Ishikawa (cell line): Measurements from ENCODE around the gene RTKN.

ENCODE experiments used
- CEBPB ChIP-seq: IDR thresholded peaks from 2 replicates; pipeline ENCODE4 v1.6.1; 2012
- CREB1 ChIP-seq: IDR thresholded peaks from 2 replicates; pipeline ENCODE4 v1.6.1; 2012; ENCODE audit warnings: low read depth
- EP300 ChIP-seq: IDR thresholded peaks from 2 replicates; pipeline ENCODE4 v1.6.1; 2012; ENCODE audit warnings: borderline replicate concordance
- NFIC ChIP-seq: IDR thresholded peaks from 2 replicates; pipeline ENCODE4 v1.6.1; 2012
- TAF1 ChIP-seq: IDR thresholded peaks from 2 replicates; pipeline ENCODE4 v1.6.1; 2012; ENCODE audit warnings: low read depth, mild to moderate bottlenecking
- TCF12 ChIP-seq: IDR thresholded peaks from 2 replicates; pipeline ENCODE4 v1.6.1; 2012; ENCODE audit warnings: low read depth
- ZBTB7A ChIP-seq: IDR thresholded peaks from 2 replicates; pipeline ENCODE4 v1.6.1; 2012; ENCODE audit warnings: low read depth
- TF ChIP-seq, protein P1 (sequence below): IDR thresholded peaks from 2 replicates; pipeline ENCODE4 v1.6.1; 2012
- TF ChIP-seq, protein P2 (sequence below): IDR thresholded peaks from 2 replicates; pipeline ENCODE4 v1.6.1; 2012; ENCODE audit warnings: low read depth, mild to moderate bottlenecking

- no peak for TF ChIP-seq EP300
- TF ChIP-seq TCF12, result no peak
- TF ChIP-seq, protein P1, sequence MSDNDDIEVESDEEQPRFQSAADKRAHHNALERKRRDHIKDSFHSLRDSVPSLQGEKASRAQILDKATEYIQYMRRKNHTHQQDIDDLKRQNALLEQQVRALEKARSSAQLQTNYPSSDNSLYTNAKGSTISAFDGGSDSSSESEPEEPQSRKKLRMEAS, result no peak
- no peak for TF ChIP-seq CREB1
- TF ChIP-seq TAF1, result no peak
- TF ChIP-seq CEBPB, result no peak
- TF ChIP-seq NFIC, result no peak
- no peak for TF ChIP-seq ZBTB7A
- TF ChIP-seq, protein P2, sequence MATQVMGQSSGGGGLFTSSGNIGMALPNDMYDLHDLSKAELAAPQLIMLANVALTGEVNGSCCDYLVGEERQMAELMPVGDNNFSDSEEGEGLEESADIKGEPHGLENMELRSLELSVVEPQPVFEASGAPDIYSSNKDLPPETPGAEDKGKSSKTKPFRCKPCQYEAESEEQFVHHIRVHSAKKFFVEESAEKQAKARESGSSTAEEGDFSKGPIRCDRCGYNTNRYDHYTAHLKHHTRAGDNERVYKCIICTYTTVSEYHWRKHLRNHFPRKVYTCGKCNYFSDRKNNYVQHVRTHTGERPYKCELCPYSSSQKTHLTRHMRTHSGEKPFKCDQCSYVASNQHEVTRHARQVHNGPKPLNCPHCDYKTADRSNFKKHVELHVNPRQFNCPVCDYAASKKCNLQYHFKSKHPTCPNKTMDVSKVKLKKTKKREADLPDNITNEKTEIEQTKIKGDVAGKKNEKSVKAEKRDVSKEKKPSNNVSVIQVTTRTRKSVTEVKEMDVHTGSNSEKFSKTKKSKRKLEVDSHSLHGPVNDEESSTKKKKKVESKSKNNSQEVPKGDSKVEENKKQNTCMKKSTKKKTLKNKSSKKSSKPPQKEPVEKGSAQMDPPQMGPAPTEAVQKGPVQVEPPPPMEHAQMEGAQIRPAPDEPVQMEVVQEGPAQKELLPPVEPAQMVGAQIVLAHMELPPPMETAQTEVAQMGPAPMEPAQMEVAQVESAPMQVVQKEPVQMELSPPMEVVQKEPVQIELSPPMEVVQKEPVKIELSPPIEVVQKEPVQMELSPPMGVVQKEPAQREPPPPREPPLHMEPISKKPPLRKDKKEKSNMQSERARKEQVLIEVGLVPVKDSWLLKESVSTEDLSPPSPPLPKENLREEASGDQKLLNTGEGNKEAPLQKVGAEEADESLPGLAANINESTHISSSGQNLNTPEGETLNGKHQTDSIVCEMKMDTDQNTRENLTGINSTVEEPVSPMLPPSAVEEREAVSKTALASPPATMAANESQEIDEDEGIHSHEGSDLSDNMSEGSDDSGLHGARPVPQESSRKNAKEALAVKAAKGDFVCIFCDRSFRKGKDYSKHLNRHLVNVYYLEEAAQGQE, result no peak
Measured at GRCh38 chr2:74417197-74417596, 24.5 kb downstream of the RTKN start.
